HG02973 (cell line): ENCODE results near the gene EDEM2.
"Not testable (repeated sequence)": the region's sequence is repeated elsewhere in the genome, so short reads cannot be mapped to it uniquely, and the experiment has no call there.

Source experiments
- ATAC-seq: cut with Tn5 transposase; IDR thresholded peaks from one replicate; pipeline ENCODE4 v1.9.1; 2021; ENCODE audit warnings: moderate library complexity; ENCODE audit not compliant: unreplicated experiment

Gene EDEM2

DNA sequence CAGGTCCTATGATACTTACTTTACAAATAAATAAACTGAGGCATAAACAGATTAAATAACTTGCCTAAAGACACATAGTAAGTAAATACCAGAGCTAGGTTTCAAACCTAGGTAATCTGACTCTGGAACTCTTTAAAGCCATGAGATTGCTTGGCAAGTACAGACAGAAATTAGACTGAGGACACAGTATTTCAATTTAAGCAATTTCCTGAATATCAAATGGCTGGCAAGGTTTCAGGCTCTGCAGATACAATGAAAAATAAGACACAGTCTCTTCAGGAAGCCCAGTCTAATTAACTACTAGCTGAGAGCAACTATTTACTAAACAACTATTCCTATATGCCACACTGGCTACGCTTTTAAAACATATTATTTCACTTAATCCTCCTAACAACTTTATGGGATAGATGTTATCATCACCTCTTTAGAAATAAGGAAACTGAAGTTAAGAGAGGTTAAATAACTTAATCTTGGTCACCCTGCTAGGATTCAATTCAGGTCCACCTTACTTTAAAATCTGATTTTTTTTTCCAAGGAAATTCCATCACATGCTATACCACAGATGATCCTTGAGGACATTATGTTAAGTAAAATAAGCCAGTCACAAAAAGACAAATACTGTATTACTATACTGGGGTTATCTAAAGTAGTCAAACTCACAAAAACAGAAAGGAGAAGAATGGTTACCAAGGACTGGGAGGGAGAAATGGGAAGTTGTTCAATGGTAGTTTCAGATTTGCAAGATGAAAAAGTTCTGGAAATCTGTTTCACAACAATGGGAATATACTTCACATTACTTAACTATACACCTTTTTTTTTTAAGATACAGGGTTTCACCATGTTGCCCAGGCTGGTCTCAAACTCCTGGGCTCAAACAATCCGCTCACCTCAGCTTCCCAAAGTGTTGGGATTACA lies 58.6 kb downstream of the EDEM2 start:
- ATAC-seq = no peak

- no peak for ATAC-seq
Measured at GRCh38 chr20:35087791-35088190, 59.3 kb downstream of the EDEM2 start.

DNA sequence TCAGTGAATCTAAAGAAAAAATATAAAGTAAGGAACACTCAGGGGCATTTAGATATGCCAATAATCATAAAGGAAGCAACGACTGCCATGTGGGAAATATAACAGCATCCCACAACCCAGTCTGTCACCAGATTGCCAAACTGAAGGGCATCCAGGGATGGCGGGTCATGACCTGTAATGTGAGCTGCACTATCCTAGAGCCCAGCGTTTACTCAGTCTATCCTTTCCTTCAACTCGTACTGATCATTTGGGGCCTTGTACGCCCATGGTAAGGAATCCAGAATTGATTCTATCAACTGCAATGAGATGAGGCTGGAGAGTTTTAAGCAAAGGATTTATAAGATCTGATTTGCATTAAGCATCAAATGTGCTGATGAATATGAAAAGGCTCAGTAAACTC lies 59.8 kb downstream of the EDEM2 start:
- no peak for ATAC-seq

DNA sequence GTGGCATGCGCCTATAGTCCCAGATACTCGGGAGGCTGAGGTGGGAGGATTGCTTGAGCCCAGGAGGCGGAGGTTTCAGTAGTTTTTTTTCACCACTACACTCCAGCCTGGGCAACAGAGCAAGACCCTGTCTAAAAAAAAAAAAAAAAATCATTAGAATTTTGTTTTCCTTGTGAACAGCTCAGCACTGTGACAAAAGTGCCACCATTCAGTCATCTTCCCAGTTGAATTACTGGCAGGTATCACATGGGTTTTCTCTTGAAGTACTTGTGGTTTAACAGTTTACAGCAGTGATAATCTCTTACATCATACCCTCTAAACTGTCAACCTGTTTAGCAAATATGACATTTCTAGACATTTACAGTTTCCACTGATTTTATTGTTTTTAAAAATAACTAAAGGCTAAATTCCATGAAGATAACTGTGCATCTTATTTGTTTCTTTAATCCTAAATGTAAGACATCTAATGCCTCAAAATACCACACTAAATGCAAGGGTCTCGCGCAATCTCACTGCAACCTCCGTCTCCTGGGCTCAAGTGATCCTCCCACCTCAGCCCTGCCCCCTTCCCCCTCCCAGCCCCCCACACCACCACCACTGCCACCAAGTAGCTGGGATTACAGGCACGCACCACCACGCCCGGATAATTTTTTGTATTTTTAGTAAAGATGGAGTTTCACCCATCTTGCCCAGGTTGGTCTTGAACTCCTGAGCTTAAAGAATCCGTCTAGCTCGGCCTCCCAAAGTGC lies 61.5 kb downstream of the EDEM2 start:
- ATAC-seq = no peak

DNA sequence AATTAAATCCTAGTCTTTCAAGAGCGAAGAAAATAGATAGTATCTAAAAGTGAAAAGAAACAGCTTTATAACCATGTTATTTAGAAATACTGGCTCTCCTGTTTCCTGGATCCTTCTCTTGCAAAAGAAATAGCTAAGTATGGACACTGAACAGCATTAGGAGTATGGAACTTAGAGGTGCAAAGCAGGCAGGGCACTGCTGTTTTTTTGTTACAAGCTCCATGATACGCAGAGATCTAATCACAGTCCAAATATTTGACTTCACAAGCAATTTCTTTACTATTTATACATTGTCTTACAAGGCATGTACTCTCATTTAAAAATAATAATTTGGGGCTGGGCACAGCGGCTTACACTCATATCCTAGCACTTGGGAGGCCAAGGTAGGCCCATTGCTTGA lies 62.1 kb downstream of the EDEM2 start:
- ATAC-seq = no peak

DNA sequence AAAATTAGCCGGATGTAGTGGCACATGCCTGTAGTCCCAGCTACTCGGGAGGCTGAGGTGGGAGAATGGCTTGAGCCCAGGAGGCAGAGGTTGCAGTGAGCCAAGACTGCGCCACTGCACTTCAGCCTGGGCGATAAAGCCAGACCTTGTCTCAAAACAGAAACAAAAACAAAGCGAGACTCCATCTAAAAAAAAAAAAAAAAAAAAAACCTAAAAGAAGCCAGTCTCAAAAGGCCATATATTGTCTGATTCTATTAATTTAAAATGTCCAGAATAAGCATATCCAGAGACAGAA lies 66.8 kb downstream of the EDEM2 start:
- ATAC-seq = not testable (repeated sequence)

DNA sequence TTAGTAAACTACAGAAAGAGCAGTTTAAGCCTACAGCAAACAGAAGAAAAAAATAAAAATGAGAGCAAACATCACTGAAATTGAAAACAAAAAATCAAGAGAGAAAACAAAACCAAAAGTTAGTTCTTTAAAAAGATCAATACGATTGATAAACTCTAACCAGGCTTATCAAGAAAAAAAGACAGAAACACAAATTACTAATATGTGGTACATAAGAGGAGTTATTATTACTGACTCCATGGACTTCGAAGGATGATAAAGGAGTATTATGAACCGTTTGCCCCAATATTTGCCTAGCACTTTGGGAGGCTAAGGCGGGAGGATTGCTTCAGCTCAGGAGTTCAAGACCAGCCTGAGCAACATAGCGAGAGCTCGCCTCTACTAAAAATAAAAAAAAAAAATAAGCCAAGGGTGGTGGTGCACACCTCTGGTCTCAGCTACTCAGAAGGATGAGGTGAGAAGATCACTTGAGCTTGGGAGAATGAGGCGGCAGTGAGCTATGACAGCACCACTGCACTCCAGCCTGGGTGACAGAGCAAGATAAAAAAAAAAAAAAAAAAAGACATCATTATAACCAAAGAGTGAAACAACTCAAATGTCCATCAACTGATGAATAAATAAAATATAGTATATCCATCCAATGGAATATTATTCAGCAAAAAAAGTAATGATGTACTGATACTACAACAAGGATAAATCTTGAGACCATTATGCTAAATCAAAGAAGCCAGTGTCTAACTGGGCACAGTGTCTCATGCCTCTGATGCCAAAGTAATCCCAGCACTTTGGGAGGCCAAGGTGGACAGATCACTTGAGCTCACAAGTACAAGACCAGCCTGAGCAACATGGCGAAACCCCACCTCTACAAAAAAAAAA lies 67.4 kb downstream of the EDEM2 start:
- no peak for ATAC-seq

DNA sequence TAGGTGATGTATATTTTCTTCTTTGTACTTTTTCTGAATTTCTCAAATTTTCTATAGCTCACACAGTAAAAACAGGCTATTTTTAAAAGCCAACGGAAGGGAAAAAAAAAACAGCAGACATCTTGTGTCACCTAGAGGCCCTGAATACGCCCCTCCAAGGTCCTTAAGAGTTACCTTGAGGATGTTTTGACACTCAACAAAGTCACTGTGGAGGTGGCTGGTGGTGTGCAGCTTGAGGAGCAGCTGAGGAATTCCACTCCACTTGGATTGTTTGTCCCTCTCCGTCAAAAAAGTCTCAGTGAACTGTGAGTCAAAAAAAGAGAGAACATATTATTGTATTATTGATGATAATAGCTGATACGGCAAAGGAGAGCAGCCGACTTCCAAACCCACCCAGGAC lies 69.3 kb downstream of the EDEM2 start:
- no peak for ATAC-seq

DNA sequence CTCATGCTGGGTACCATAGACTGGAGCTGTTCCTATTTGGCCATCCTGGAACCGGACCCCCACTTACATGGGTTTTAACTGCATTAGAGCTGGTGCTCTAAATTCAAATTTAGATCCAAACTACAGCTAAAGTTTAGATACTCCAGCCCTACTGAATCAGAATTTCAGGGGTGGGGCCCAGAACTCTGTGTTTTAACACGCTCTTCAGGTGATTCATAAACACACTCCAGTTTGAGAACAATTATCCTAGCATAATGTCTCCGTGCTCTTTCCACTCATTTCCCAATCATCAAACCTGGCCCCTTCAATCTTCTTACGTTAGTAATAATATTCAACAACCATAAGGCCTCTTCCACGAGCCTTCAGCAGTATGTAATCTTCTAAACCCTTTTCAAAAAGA lies 69.8 kb downstream of the EDEM2 start:
- ATAC-seq = no peak

DNA sequence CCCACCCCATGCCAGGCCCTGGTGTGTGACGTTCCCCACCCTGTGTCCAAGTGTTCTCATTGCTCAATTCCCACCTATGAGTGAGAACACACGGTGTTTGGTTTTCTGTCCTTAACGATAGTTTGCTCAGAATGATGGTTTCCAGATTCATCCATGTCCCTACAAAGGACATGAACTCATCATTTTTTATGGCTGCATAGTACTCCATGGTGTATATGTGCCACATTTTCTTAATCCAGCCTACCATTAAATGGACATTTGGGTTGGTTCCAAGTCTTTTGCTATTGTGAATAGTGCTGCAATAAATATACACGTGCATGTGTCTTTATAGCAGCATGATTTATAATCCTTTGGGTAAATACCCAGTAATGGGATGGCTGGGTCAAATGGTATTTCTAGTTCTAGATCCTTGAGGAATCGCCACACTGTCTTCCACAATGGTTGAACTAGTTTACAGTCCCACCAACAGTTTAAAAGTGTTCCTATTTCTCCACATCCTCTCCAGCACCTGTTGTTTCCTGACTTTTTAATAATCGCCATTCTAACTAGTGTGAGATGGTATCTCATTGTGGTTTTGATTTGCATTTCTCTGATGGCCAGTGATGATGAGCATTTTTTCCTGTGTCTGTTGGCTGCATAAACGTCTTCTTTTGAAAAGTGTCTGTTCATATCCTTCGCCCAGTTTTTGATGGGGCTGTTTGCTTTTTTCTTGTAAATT lies 75.5 kb downstream of the EDEM2 start:
- ATAC-seq = not testable (repeated sequence)

DNA sequence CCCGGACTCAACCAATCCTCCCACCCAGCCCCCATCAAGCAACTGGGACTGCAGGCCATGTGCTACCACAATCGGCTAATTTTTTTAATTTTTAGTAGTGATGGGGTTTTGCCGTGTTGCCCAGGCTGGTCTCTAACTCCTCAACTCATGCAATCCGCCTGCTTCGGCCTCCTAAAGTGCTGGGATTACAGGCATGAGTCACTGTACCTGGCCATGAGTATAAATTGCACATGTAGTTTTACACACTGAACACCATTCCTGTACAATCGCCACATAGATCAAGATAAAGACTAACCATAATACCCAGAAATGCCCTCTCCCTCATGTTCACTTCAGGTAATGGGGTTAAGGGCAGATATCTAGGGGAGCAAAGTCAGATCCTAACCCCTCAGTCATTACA lies 80.9 kb downstream of the EDEM2 start:
- ATAC-seq = no peak
